H1 (cell line): ENCODE measurements around the gene LNPEP. TPM values are rescaled to one million over a fixed set of nuclear protein-coding genes. Genes with fewer than 3 reads are reported as not detected.

Experiments used
- CTCF ChIA-PET: fragments of 300-600 bp; sonication (Branson Sonifier 250); formaldehyde crosslinking; loops from one replicate; lab custom pipeline; 2021; ENCODE audit not compliant: partially characterized antibody; lab: Charles Lee
- POLR2A ChIA-PET: fragments of 300-600 bp; sonication (Branson Sonifier 250); formaldehyde crosslinking; loops from one replicate; lab custom pipeline; 2021; ENCODE audit warnings: inconsistent platforms; ENCODE audit not compliant: partially characterized antibody; lab: Charles Lee
- DNase-seq, 2 experiments: peaks; one replicate each; pipeline versions ENCODE4 v3.0.0 to v3.0.0-alpha.2; 2010 to 2022; ENCODE audit warnings: low spot score in 2 of 2, low read depth in 1 of 2, mixed read lengths in 1 of 2
- FAIRE-seq: peaks from 2 replicates; lab custom pipeline; 2011; peaks lifted over from hg19 to GRCh38; lab: Jason Lieb, UNC
- H2AFZ ChIP-seq: 2 replicates; pipeline ENCODE4 v1.8.1; 2012; ENCODE audit warnings: low read length, inconsistent platforms
- H2AK5ac ChIP-seq: 2 replicates; pipeline ENCODE4 v1.6.1; 2013; ENCODE audit warnings: low read depth, low read length
- H2BK120ac ChIP-seq: replicated peaks from 2 replicates; pipeline ENCODE3; 2013; ENCODE audit warnings: low read depth, low read length, inconsistent platforms
- H2BK12ac ChIP-seq: 2 replicates; pipeline ENCODE4 v1.6.1; 2013; ENCODE audit warnings: low read depth, low read length
- H2BK15ac ChIP-seq: 2 replicates; pipeline ENCODE4 v1.6.1; 2013; ENCODE audit warnings: low read length
- H2BK20ac ChIP-seq: 2 replicates; pipeline ENCODE4 v1.6.1; 2013; ENCODE audit warnings: low read length
- H2BK5ac ChIP-seq: 2 replicates; pipeline ENCODE4 v1.6.1; 2013; ENCODE audit warnings: low read depth, low read length
- H3K14ac ChIP-seq: 2 replicates; pipeline ENCODE4 v1.6.1; 2013; ENCODE audit warnings: inconsistent platforms; ENCODE audit not compliant: insufficient read length
- H3K18ac ChIP-seq: 2 replicates; pipeline ENCODE4 v1.6.1; 2013; ENCODE audit warnings: low read length; ENCODE audit errors: extremely low read depth
- H3K23ac ChIP-seq: 2 replicates; pipeline ENCODE4 v1.6.1; 2013; ENCODE audit warnings: inconsistent platforms; ENCODE audit not compliant: insufficient read length
- H3K23me2 ChIP-seq: 2 replicates; pipeline ENCODE4 v1.6.1; 2013; ENCODE audit warnings: low read depth, low read length
- H3K27ac ChIP-seq: 2 replicates; pipeline ENCODE4 v1.6.1; 2011; ENCODE audit warnings: low read depth, low read length, inconsistent platforms
- H3K27me3 ChIP-seq, 4 experiments: replicated peaks in 1 of 4; 1 replicate in 1 of 4; 2 replicates in 3 of 4; pipeline versions ENCODE4 v1.6.1 to v1.8.1; 2011 to 2013; ENCODE audit warnings: low read length in 3 of 4, mild to moderate bottlenecking in 3 of 4, inconsistent platforms in 2 of 4, mixed read lengths in 2 of 4, moderate library complexity in 1 of 4; ENCODE audit not compliant: control insufficient read depth in 3 of 4, insufficient read depth in 3 of 4; ENCODE audit errors: extremely low read depth in 1 of 4
- H3K36me3 ChIP-seq, 4 experiments: 2 replicates each; pipeline versions ENCODE4 v1.6.1 to v1.8.1; 2011 to 2013; ENCODE audit warnings: mild to moderate bottlenecking in 4 of 4, low read length in 3 of 4, moderate library complexity in 2 of 4, control low read depth in 1 of 4, inconsistent platforms in 1 of 4; ENCODE audit not compliant: insufficient read depth in 4 of 4, control insufficient read depth in 2 of 4
- H3K4ac ChIP-seq: replicated peaks from 2 replicates; pipeline ENCODE3; 2013; ENCODE audit warnings: low read length, low read depth, mixed read lengths, inconsistent platforms; ENCODE audit not compliant: insufficient read length
- H3K4me1 ChIP-seq, 4 experiments: replicated peaks in 1 of 4; 1 replicate in 1 of 4; 2 replicates in 3 of 4; pipeline versions ENCODE4 v1.6.1 to v1.8.1; 2011 to 2013; ENCODE audit warnings: low read length in 3 of 4, inconsistent platforms in 2 of 4, mixed read lengths in 1 of 4; ENCODE audit not compliant: insufficient read depth in 4 of 4, control insufficient read depth in 3 of 4
- H3K4me2 ChIP-seq, 2 experiments: 2 replicates each; pipeline versions ENCODE4 v1.6.1 to v1.8.1; 2011 to 2013; ENCODE audit warnings: low read depth in 2 of 2, low read length in 2 of 2, control low read depth in 1 of 2, inconsistent platforms in 1 of 2, mild to moderate bottlenecking in 1 of 2; ENCODE audit not compliant: insufficient read depth in 1 of 2
- H3K4me3 ChIP-seq, 4 experiments: fragments of 200-600, 300-600 bp in 1 of 4; sonication (generic), shearing (Covaris generic), sonication (Bioruptor Twin) in 1 of 4; 2 replicates each; pipeline versions ENCODE4 v1.5.1 to v1.8.1; 2011 to 2016; ENCODE audit warnings: low read length in 4 of 4, low read depth in 3 of 4, control low read depth in 2 of 4, inconsistent platforms in 2 of 4, mild to moderate bottlenecking in 2 of 4, mixed read lengths in 1 of 4, moderate library complexity in 1 of 4; ENCODE audit not compliant: insufficient read depth in 2 of 4; ENCODE audit errors: extremely low read depth in 1 of 4
- H3K56ac ChIP-seq: replicated peaks from 2 replicates; pipeline ENCODE3; 2013; ENCODE audit warnings: low read depth, mild to moderate bottlenecking, mixed read lengths, low read length, inconsistent platforms; ENCODE audit not compliant: insufficient read length
- H3K79me1 ChIP-seq: 2 replicates; pipeline ENCODE4 v1.6.1; 2013; ENCODE audit warnings: low read depth, low read length, control low read depth
- H3K79me2 ChIP-seq, 2 experiments: 2 replicates each; pipeline versions ENCODE4 v1.6.1 to v1.8.1; 2012 to 2013; ENCODE audit warnings: low read length in 2 of 2, mild to moderate bottlenecking in 2 of 2, inconsistent platforms in 1 of 2; ENCODE audit not compliant: insufficient read depth in 2 of 2, control insufficient read depth in 1 of 2
- H3K9ac ChIP-seq, 4 experiments: replicated peaks in 1 of 4; 1 replicate in 1 of 4; 2 replicates in 3 of 4; pipeline versions ENCODE4 v1.6.1 to v1.8.1; 2011 to 2013; ENCODE audit warnings: low read depth in 3 of 4, low read length in 3 of 4, control low read depth in 2 of 4, mild to moderate bottlenecking in 2 of 4, moderate library complexity in 2 of 4, inconsistent platforms in 1 of 4; ENCODE audit errors: extremely low read depth in 1 of 4
- H3K9me3 ChIP-seq, 2 experiments: 2 replicates each; pipeline versions ENCODE4 v1.6.1 to v1.8.1; 2012 to 2013; ENCODE audit warnings: mild to moderate bottlenecking in 2 of 2, moderate library complexity in 2 of 2, control low read depth in 1 of 2, inconsistent platforms in 1 of 2, low read depth in 1 of 2, low read length in 1 of 2, mixed read lengths in 1 of 2; ENCODE audit not compliant: insufficient read depth in 2 of 2
- H4K20me1 ChIP-seq, 2 experiments: replicated peaks in 1 of 2; 2 replicates each; pipeline versions ENCODE3 to v1.8.1; 2011 to 2013; ENCODE audit warnings: inconsistent platforms in 2 of 2, low read length in 2 of 2, mild to moderate bottlenecking in 1 of 2; ENCODE audit not compliant: insufficient read depth in 2 of 2, control insufficient read depth in 1 of 2
- H4K5ac ChIP-seq: 2 replicates; pipeline ENCODE4 v1.6.1; 2013; ENCODE audit warnings: low read length, low read depth, mixed read lengths, inconsistent platforms; ENCODE audit not compliant: insufficient read length
- H4K8ac ChIP-seq: 2 replicates; pipeline ENCODE4 v1.8.0; 2013; ENCODE audit warnings: mild to moderate bottlenecking, moderate library complexity, low read length, inconsistent platforms; ENCODE audit not compliant: insufficient read depth; ENCODE audit errors: extremely low read depth
- H4K91ac ChIP-seq: replicated peaks from 2 replicates; pipeline ENCODE3; 2013; ENCODE audit warnings: low read length, mixed read lengths, inconsistent platforms; ENCODE audit not compliant: insufficient read length
- BCL11A ChIP-seq, 2 experiments: IDR thresholded peaks; one replicate each; pipeline ENCODE4 v1.6.1; 2011; ENCODE audit warnings: low read depth in 2 of 2, low read length in 2 of 2, mild to moderate bottlenecking in 2 of 2
- E2F6 ChIP-seq: IDR thresholded peaks from 2 replicates; pipeline ENCODE4 v1.6.1; 2012; ENCODE audit warnings: inconsistent platforms
- EGR1 ChIP-seq: IDR thresholded peaks from 2 replicates; pipeline ENCODE4 v1.6.1; 2011; ENCODE audit warnings: low read depth, low read length, borderline replicate concordance
- GTF2F1 ChIP-seq: IDR thresholded peaks from 2 replicates; pipeline ENCODE4 v1.6.1; 2012; ENCODE audit warnings: low read depth, low read length, improper control_type of control experiment, borderline replicate concordance
- JUND ChIP-seq: IDR thresholded peaks from 2 replicates; pipeline ENCODE4 v1.6.1; 2011; ENCODE audit warnings: mild to moderate bottlenecking, improper control_type of control experiment, low read length
- KDM1A ChIP-seq: fragments of 200-600, 300-600 bp; sonication (generic); IDR thresholded peaks from 2 replicates; pipeline ENCODE4 v1.7.1; 2016; ENCODE audit warnings: mild to moderate bottlenecking, low read length, borderline replicate concordance
- TEAD4 ChIP-seq: IDR thresholded peaks from 2 replicates; pipeline ENCODE4 v1.6.1; 2012; ENCODE audit warnings: low read depth, low read length, inconsistent platforms, mixed read lengths
- WGBS, 2 experiments: shearing (Covaris generic) in 1 of 2; methylation state at CpG; one replicate each; pipeline versions ENCODE4 v1.1.6 to v1.1.7; 2013 to 2015; ENCODE audit warnings: low lambda C conversion rate in 2 of 2, mixed read lengths in 2 of 2, inconsistent platforms in 1 of 2, low coverage in 1 of 2, missing lambda C conversion rate in 1 of 2; ENCODE audit not compliant: insufficient replicate concordance in 2 of 2, insufficient coverage in 1 of 2, insufficient read length in 1 of 2; ENCODE audit errors: extremely low coverage in 1 of 2, missing lambda C conversion rate in 1 of 2; 5-methylcytosine and 5-hydroxymethylcytosine counted together
- polyA plus RNA-seq, 7 experiments: library from polyadenylated mRNA; depleted of rRNA in 3 of 7; stranded (reverse) in 5 of 7; unstranded in 2 of 7; fragments of >200 nt in 5 of 7; fragments of 200-250 nt in 2 of 7; gene quantifications; 1 replicate in 5 of 7; 2 replicates in 1 of 7; 4 replicates in 1 of 7; pipeline versions ENCODE4 v1.2.1 to v1.2.3, GENCODE V29; 2011 to 2013; ENCODE audit warnings: missing spikeins in 2 of 7, mixed read lengths in 2 of 7
- total RNA-seq: library from RNA; stranded (reverse); fragmentation: NEBNext Ultra II Directional; extraction: Animal tissue kit (Norgen Biotek cat#: 25700); gene quantifications from 2 replicates; pipeline ENCODE4 v1.2.1, GENCODE V29; 2021
- TF ChIP-seq, protein P1 (sequence below): IDR thresholded peaks from 2 replicates; pipeline ENCODE4 v1.6.1; 2012; ENCODE audit warnings: low read length, inconsistent platforms
- TF ChIP-seq, protein P2 (sequence below): IDR thresholded peaks from 2 replicates; pipeline ENCODE4 v1.6.1; 2012; ENCODE audit warnings: inconsistent platforms

The LNPEP gene
- total and polyA plus RNA-seq, 2 of the 8 experiments (the other 6 are each of a cell fraction or from before 2014, with no cell fraction given), result 1.8 to 4.5 TPM

- no peak overlapping the region for H4K8ac ChIP-seq
- no peaks in the 10 kb centered on the region for H3K79me2 ChIP-seq
- no peak overlapping the region for H4K5ac ChIP-seq
- H2BK12ac ChIP-seq, result no peak overlapping the region
- H3K4ac ChIP-seq, result no peak overlapping the region
- ChIA-PET CTCF (interaction anchor here (0.6 to 2.9 kb wide), 7 partner anchors 15 to 242 kb away, joined by 3 to 16 read pairs (median 3); partner anchors contain the start of gene LIX1), POLR2A (no interaction called here)
- H3K4me3 ChIP-seq, result no peak overlapping the region
- H3K36me3 ChIP-seq, result no peaks in the 10 kb centered on the region
- H2BK5ac ChIP-seq, result no peak overlapping the region
- FAIRE-seq, result no peak
- H2AFZ ChIP-seq, result no peak overlapping the region
- no peaks in the 10 kb centered on the region for H3K23me2 ChIP-seq
- H4K20me1 ChIP-seq, result no peaks in the 10 kb centered on the region
- no peak overlapping the region for H3K27ac ChIP-seq
- H2BK120ac ChIP-seq, result no peak overlapping the region
- 81% methylated on average over 3 of the region's 3 CpGs; no CpG with 5 or more reads in 1 of the 2 experiments for WGBS, 2 experiments
- no peaks in the 10 kb centered on the region for H3K9me3 ChIP-seq
- no peak overlapping the region for H3K18ac ChIP-seq
- H2BK20ac ChIP-seq, result no peak overlapping the region
- H3K23ac ChIP-seq, result no peak overlapping the region
- no peaks in the 10 kb centered on the region for H3K79me1 ChIP-seq
- no peak overlapping the region for H3K4me2 ChIP-seq
- no peak overlapping the region for H3K14ac ChIP-seq
- DNase-seq, result no peak
- H2BK15ac ChIP-seq, result no peak overlapping the region
- no peak overlapping the region for H3K9ac ChIP-seq
- TF ChIP-seq GTF2F1, result no peak
- no peak for TF ChIP-seq E2F6
- TF ChIP-seq, protein P1, sequence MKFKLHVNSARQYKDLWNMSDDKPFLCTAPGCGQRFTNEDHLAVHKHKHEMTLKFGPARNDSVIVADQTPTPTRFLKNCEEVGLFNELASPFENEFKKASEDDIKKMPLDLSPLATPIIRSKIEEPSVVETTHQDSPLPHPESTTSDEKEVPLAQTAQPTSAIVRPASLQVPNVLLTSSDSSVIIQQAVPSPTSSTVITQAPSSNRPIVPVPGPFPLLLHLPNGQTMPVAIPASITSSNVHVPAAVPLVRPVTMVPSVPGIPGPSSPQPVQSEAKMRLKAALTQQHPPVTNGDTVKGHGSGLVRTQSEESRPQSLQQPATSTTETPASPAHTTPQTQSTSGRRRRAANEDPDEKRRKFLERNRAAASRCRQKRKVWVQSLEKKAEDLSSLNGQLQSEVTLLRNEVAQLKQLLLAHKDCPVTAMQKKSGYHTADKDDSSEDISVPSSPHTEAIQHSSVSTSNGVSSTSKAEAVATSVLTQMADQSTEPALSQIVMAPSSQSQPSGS, result no peak
- no peak for TF ChIP-seq BCL11A (IDR thresholded peaks at IDR 0.05; ENCODE audit: low read depth in 2 of 2, low read length in 2 of 2)
- TF ChIP-seq TEAD4, result no peak
- no peak for TF ChIP-seq EGR1
- TF ChIP-seq JUND, result no peak
- TF ChIP-seq, protein P2, sequence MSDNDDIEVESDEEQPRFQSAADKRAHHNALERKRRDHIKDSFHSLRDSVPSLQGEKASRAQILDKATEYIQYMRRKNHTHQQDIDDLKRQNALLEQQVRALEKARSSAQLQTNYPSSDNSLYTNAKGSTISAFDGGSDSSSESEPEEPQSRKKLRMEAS, result no peak
- TF ChIP-seq KDM1A, result no peak
- H2AK5ac ChIP-seq, result no peak overlapping the region
- H4K91ac ChIP-seq, result no peak overlapping the region
- H3K56ac ChIP-seq, result no peak overlapping the region
- no peaks in the 10 kb centered on the region; a peak in 1 of 7 replicates for H3K4me1 ChIP-seq
- no peaks in the 10 kb centered on the region for H3K27me3 ChIP-seq
Observed at GRCh38 chr5:96994493-96994892, 58.6 kb downstream of the LNPEP start.
